Measurements from ENCODE around the gene KEAP1. TPM values are rescaled to one million over a fixed set of nuclear protein-coding genes. Genes with fewer than 3 reads are reported as not detected.

The KEAP1 gene
- total and polyA plus RNA-seq, 2 donors from 2014 or later: 60.8 to 79.4 TPM

DNA sequence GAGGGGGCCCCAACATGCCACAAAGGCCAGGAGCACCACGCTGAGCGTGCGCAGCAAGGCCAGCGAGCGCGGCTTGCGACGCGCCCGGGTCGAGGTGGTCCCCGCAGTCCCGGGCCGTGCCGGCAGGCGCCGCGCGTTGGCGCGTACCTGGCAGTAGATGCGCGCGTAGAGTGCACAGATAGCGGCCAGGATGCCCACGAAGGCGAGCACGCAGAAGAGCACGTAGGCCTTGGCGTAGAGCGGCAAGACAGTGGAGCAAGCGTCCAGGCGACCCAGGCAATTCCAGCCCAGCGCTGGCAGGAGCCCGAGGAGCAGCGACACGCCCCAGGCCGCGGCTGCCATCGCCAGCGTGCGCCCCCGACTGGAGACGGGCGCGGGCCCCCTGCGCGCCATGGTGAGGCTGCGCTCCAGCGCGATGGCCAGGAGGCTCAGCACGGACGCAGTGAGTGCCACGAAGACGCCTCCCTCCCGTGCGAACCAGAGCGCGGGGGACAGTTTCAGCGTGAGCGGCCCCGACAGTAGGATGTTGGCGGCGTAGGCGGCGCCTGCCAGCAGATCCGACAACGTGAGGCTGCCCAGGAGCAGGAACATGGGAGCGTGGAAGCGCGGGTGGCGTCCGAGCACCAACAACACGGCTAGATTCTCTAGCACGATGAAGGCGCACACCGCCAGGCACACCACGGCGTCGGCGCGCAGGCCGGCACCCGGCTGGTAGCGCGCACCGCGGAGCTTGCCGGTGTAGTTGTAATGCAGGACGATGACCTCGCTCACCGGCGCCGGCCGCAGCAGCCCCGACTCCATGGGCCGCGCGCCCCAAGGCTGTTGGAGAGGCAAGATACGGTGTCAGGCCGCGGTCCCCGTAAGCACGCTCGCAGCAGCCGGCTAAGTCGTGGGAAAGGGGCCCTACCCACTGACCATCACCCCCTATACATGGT lies 11.3 kb upstream of the KEAP1 start:
- FAIRE-seq (no peak), DNase-seq (peak in 3 of 5 donors; percentile 29 to 49 (median 38))
- Histone ChIP-seq H3K9ac (ENCODE audit: low read length in 3 of 3) (no peak overlapping the region), H3K4me3 (ENCODE audit: low read length in 3 of 3) (no peak overlapping the region), H3K27ac (ENCODE audit: low read depth in 2 of 2, low read length in 2 of 2) (no peak overlapping the region), H3K36me3 (ENCODE audit: control insufficient read depth in 2 of 3, insufficient read depth in 3 of 3, low read length in 3 of 3) (no peaks in the 10 kb centered on the region), H3K4me1 (ENCODE audit: control insufficient read depth in 2 of 3, insufficient read depth in 2 of 3, low read depth in 1 of 3, low read length in 3 of 3) (peaks cover 0 to 6% (median 4%) of the 10 kb centered on the region in 3 donors), H3K27me3 (ENCODE audit: control insufficient read depth, insufficient read depth, low read length) (peaks cover 35% of the 10 kb centered on the region), H3K9me3 (ENCODE audit: control insufficient read depth in 2 of 3, insufficient read depth in 1 of 3, low read length in 3 of 3) (no peaks in the 10 kb centered on the region)
- no peak for TF ChIP-seq CTCF (IDR thresholded peaks at IDR 0.05; ENCODE audit: borderline replicate concordance, extremely low read depth, insufficient read depth)
- intact Hi-C loops (cut with DNase I): no loop called here

GRCh38 chr19:10513223-10513622 lies 10.1 kb upstream of the KEAP1 start:
- FAIRE-seq (no peak), DNase-seq (no peak)
- intact Hi-C loops (cut with DNase I): no loop called here
- no peaks in the 10 kb centered on the region for H3K9me3 ChIP-seq (ENCODE audit: control insufficient read depth in 2 of 3, insufficient read depth in 1 of 3, low read length in 3 of 3)
- H3K27ac ChIP-seq (ENCODE audit: low read depth in 2 of 2, low read length in 2 of 2): no peak overlapping the region
- H3K4me3 ChIP-seq (ENCODE audit: low read length in 3 of 3): no peak overlapping the region
- no peak for TF ChIP-seq CTCF (IDR thresholded peaks at IDR 0.05; ENCODE audit: borderline replicate concordance, extremely low read depth, insufficient read depth)
- no peaks in the 10 kb centered on the region for H3K36me3 ChIP-seq (ENCODE audit: control insufficient read depth in 2 of 3, insufficient read depth in 3 of 3, low read length in 3 of 3)
- H3K9ac ChIP-seq (ENCODE audit: low read length in 3 of 3): no peak overlapping the region
- H3K4me1 ChIP-seq (ENCODE audit: control insufficient read depth in 2 of 3, insufficient read depth in 2 of 3, low read depth in 1 of 3, low read length in 3 of 3): peaks cover 0 to 6% (median 1%) of the 10 kb centered on the region in 3 donors
- H3K27me3 ChIP-seq (ENCODE audit: control insufficient read depth, insufficient read depth, low read length): peaks cover 28% of the 10 kb centered on the region

- FAIRE-seq (no peak), DNase-seq (peak in 3 of 5 donors; percentile 57 to 70 (median 63))
- Histone ChIP-seq H3K27me3 (ENCODE audit: control insufficient read depth, insufficient read depth, low read length) (peaks cover 11% of the 10 kb centered on the region), H3K9me3 (ENCODE audit: control insufficient read depth in 2 of 3, insufficient read depth in 1 of 3, low read length in 3 of 3) (no peaks in the 10 kb centered on the region), H3K27ac (ENCODE audit: low read depth in 2 of 2, low read length in 2 of 2) (no peak overlapping the region), H3K4me1 (ENCODE audit: control insufficient read depth in 2 of 3, insufficient read depth in 2 of 3, low read depth in 1 of 3, low read length in 3 of 3) (peaks cover 0 to 5% (median 0%) of the 10 kb centered on the region in 3 donors), H3K9ac (ENCODE audit: low read length in 3 of 3) (no peak overlapping the region), H3K4me3 (ENCODE audit: low read length in 3 of 3) (no peak overlapping the region), H3K36me3 (ENCODE audit: control insufficient read depth in 2 of 3, insufficient read depth in 3 of 3, low read length in 3 of 3) (no peaks in the 10 kb centered on the region)
- intact Hi-C loops (cut with DNase I): no loop called here
- peak; percentile 33 for TF ChIP-seq CTCF (IDR thresholded peaks at IDR 0.05; ENCODE audit: borderline replicate concordance, extremely low read depth, insufficient read depth)
Observed at GRCh38 chr19:10510301-10510802, 7.2 kb upstream of the KEAP1 start.

Data from kidney (tissue), 14 donors.